ENCODE data around the gene SUMO2. TPM values are rescaled to one million over a fixed set of nuclear protein-coding genes. Genes with fewer than 3 reads are reported as not detected.
A peak's percentile ranks its signal among the peaks of the same experiment; 100 is the strongest.

SUMO2 gene
- total RNA-seq, 1 experiment from 2014 or later, result 650 TPM

GRCh38 chr17:75131278-75132017, 51.3 kb downstream of the SUMO2 start, which contains the start of gene NT5C (continued):
- TF ChIP-seq ZNF532 (CRISPR knock-in tag; IDR thresholded peaks at IDR 0.05; ENCODE audit: borderline replicate concordance) (no peak), GRHL2 (CRISPR knock-in tag; IDR thresholded peaks at IDR 0.05; ENCODE audit: insufficient replicate concordance, severe bottlenecking) (no peak), ZNF263 (CRISPR knock-in tag; IDR thresholded peaks at IDR 0.05; ENCODE audit: low read depth) (peak; percentile 54; the same call in 1 of the 2 replicates), ELF4 (CRISPR knock-in tag; IDR thresholded peaks at IDR 0.05; ENCODE audit: low read depth) (peak; percentile 91), JUN (CRISPR knock-in tag; IDR thresholded peaks at IDR 0.05) (peak; percentile 81), ZNF317 (CRISPR knock-in tag; IDR thresholded peaks at IDR 0.05; ENCODE audit: borderline replicate concordance, low read depth) (peak; percentile 66; the same call in 1 of the 2 replicates), ZNF671 (CRISPR knock-in tag; IDR thresholded peaks at IDR 0.05) (no peak), KAT7 (CRISPR knock-in tag; IDR thresholded peaks at IDR 0.05; ENCODE audit: borderline replicate concordance) (peak; percentile 47; the same call in 1 of the 2 replicates), ZNF423 (CRISPR knock-in tag; IDR thresholded peaks at IDR 0.05) (peak; percentile 71), ZNF219 (CRISPR knock-in tag; IDR thresholded peaks at IDR 0.05; ENCODE audit: borderline replicate concordance) (peak; percentile 87; the same call in 1 of the 2 replicates), ZNF121 (CRISPR knock-in tag; IDR thresholded peaks at IDR 0.05) (no peak), ZNF232 (CRISPR knock-in tag; IDR thresholded peaks at IDR 0.05) (peak; percentile 65), ZNF425 (CRISPR knock-in tag; conservative IDR thresholded peaks at IDR 0.05) (no peak), SMAD4 (CRISPR knock-in tag; IDR thresholded peaks at IDR 0.05) (peak; percentile 77; the same call in 1 of the 2 replicates), HMGXB4 (CRISPR knock-in tag; IDR thresholded peaks at IDR 0.05) (peak; percentile 100), GTF2I (CRISPR knock-in tag; conservative IDR thresholded peaks at IDR 0.05) (no peak), NFATC4 (CRISPR knock-in tag; IDR thresholded peaks at IDR 0.05) (0 out of 2 replicates have a peak, but pooled peaks have one; percentile 65), NR3C1 (CRISPR knock-in tag; conservative IDR thresholded peaks at IDR 0.05; ENCODE audit: low read depth) (no peak), OVOL2 (CRISPR knock-in tag; IDR thresholded peaks at IDR 0.05; ENCODE audit: borderline replicate concordance) (no peak)
- TF ChIP-seq, protein P1, sequence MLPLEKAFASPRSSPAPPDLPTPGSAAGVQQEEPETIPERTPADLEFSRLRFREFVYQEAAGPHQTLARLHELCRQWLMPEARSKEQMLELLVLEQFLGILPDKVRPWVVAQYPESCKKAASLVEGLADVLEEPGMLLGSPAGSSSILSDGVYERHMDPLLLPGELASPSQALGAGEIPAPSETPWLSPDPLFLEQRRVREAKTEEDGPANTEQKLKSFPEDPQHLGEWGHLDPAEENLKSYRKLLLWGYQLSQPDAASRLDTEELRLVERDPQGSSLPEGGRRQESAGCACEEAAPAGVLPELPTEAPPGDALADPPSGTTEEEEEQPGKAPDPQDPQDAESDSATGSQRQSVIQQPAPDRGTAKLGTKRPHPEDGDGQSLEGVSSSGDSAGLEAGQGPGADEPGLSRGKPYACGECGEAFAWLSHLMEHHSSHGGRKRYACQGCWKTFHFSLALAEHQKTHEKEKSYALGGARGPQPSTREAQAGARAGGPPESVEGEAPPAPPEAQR (CRISPR knock-in tag; IDR thresholded peaks at IDR 0.05), result no peak
- TF ChIP-seq, protein P2, sequence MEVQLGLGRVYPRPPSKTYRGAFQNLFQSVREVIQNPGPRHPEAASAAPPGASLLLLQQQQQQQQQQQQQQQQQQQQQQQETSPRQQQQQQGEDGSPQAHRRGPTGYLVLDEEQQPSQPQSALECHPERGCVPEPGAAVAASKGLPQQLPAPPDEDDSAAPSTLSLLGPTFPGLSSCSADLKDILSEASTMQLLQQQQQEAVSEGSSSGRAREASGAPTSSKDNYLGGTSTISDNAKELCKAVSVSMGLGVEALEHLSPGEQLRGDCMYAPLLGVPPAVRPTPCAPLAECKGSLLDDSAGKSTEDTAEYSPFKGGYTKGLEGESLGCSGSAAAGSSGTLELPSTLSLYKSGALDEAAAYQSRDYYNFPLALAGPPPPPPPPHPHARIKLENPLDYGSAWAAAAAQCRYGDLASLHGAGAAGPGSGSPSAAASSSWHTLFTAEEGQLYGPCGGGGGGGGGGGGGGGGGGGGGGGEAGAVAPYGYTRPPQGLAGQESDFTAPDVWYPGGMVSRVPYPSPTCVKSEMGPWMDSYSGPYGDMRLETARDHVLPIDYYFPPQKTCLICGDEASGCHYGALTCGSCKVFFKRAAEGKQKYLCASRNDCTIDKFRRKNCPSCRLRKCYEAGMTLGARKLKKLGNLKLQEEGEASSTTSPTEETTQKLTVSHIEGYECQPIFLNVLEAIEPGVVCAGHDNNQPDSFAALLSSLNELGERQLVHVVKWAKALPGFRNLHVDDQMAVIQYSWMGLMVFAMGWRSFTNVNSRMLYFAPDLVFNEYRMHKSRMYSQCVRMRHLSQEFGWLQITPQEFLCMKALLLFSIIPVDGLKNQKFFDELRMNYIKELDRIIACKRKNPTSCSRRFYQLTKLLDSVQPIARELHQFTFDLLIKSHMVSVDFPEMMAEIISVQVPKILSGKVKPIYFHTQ (CRISPR knock-in tag; IDR thresholded peaks at IDR 0.05), result no peak
- TF ChIP-seq, protein P3, sequence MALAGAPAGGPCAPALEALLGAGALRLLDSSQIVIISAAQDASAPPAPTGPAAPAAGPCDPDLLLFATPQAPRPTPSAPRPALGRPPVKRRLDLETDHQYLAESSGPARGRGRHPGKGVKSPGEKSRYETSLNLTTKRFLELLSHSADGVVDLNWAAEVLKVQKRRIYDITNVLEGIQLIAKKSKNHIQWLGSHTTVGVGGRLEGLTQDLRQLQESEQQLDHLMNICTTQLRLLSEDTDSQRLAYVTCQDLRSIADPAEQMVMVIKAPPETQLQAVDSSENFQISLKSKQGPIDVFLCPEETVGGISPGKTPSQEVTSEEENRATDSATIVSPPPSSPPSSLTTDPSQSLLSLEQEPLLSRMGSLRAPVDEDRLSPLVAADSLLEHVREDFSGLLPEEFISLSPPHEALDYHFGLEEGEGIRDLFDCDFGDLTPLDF (CRISPR knock-in tag; IDR thresholded peaks at IDR 0.05), result peak; percentile 82; the same call in 1 of the 2 replicates
